OCI-LY7 (cell line): ENCODE data around the gene TMEM30B. TPM values are rescaled to one million over a fixed set of nuclear protein-coding genes. Genes with fewer than 3 reads are reported as not detected.

Experiments used
- BruUV-seq: library from RNA; stranded (reverse); fragments of 400-500 nt; replicated peaks from 2 replicates; lab custom pipeline; 2021; lab: Mats Ljungman, UMichigan
- CTCF ChIA-PET: fragments of 300-600 bp; sonication (Branson Sonifier 250); formaldehyde crosslinking; loops from one replicate; lab custom pipeline; 2022; ENCODE audit warnings: antibody characterized with exemption; ENCODE audit not compliant: unreplicated experiment; lab: Charles Lee
- POLR2A ChIA-PET: fragments of 300-600 bp; sonication (Branson Sonifier 250); formaldehyde crosslinking; loops from one replicate; lab custom pipeline; 2022; ENCODE audit warnings: antibody characterized with exemption; lab: Charles Lee
- DNase-seq: peaks from one replicate; pipeline ENCODE4 v3.0.0-alpha.2; 2015; ENCODE audit warnings: low spot score
- H2AFZ ChIP-seq: fragments of 200-600 bp; sonication (generic), shearing (Covaris generic); 2 replicates; pipeline ENCODE4 v1.6.1; 2014; ENCODE audit warnings: mild to moderate bottlenecking, antibody characterized with exemption, low read length, moderate library complexity
- H3K27ac ChIP-seq: fragments of 200-600 bp; sonication (generic); 2 replicates; pipeline ENCODE4 v1.5.1; 2014; ENCODE audit warnings: mixed run types, low read depth, mild to moderate bottlenecking, moderate library complexity, low read length, inconsistent platforms; ENCODE audit not compliant: poor library complexity, severe bottlenecking
- H3K36me3 ChIP-seq: fragments of 200-600 bp; sonication (generic); 2 replicates; pipeline ENCODE4 v1.6.1; 2014; ENCODE audit warnings: mild to moderate bottlenecking, antibody characterized with exemption, low read length, moderate library complexity, mixed read lengths; ENCODE audit not compliant: insufficient read depth
- H3K4me1 ChIP-seq: fragments of 200-600 bp; sonication (generic); 2 replicates; pipeline ENCODE4 v1.5.1; 2014; ENCODE audit warnings: mild to moderate bottlenecking, low read length; ENCODE audit not compliant: insufficient read depth, poor library complexity, severe bottlenecking
- H3K4me2 ChIP-seq: fragments of 200-600 bp; sonication (generic); 2 replicates; pipeline ENCODE4 v1.6.1; 2014; ENCODE audit warnings: mild to moderate bottlenecking, low read length
- H3K4me3 ChIP-seq: fragments of 200-600 bp; sonication (generic); 2 replicates; pipeline ENCODE4 v1.5.1; 2014; ENCODE audit warnings: mild to moderate bottlenecking, low read depth, low read length; ENCODE audit not compliant: poor library complexity, severe bottlenecking
- H3K79me2 ChIP-seq: fragments of 200-600 bp; sonication (generic); 2 replicates; pipeline ENCODE4 v1.6.1; 2016; ENCODE audit warnings: low read depth, mild to moderate bottlenecking, low read length, moderate library complexity, mixed read lengths; ENCODE audit not compliant: insufficient read depth
- H3K9me2 ChIP-seq: fragments of 200-600 bp; sonication (generic); 2 replicates; pipeline ENCODE4 v1.6.1; 2016; ENCODE audit warnings: mild to moderate bottlenecking, low read length, mixed read lengths; ENCODE audit not compliant: insufficient read depth
- H3K9me3 ChIP-seq: fragments of 200-600 bp; sonication (generic); 2 replicates; pipeline ENCODE4 v1.6.1; 2014; ENCODE audit warnings: mild to moderate bottlenecking, mixed run types, low read length, mixed read lengths
- H4K20me1 ChIP-seq: fragments of 200-600 bp; sonication (generic); 2 replicates; pipeline ENCODE4 v1.6.1; 2014; ENCODE audit warnings: mild to moderate bottlenecking, antibody characterized with exemption, low read length, moderate library complexity, mixed read lengths; ENCODE audit not compliant: insufficient read depth
- CTCF ChIP-seq: fragments of 200-600 bp; sonication (generic); conservative IDR thresholded peaks from 2 replicates; pipeline ENCODE4 v1.5.1; 2014; ENCODE audit warnings: mild to moderate bottlenecking, antibody characterized with exemption, low read length, moderate library complexity, mixed read lengths
- EZH2phosphoT487 ChIP-seq: fragments of 200-600 bp; sonication (generic); IDR thresholded peaks from 2 replicates; pipeline ENCODE4 v1.6.1; 2018; ENCODE audit warnings: low read depth, borderline replicate concordance, mild to moderate bottlenecking, mixed run types, antibody characterized with exemption, low read length, moderate library complexity, mixed read lengths
- intact Hi-C: fragments of 100-400 bp; cut with micrococcal nuclease; formaldehyde crosslinking; loops from one replicate; pipeline ENCODE4 v1.10.0; 2022; ENCODE audit not compliant: unreplicated experiment
- total RNA-seq, 2 experiments: library from RNA; depleted of rRNA in 1 of 2; stranded (reverse); fragments of >200 nt in 1 of 2; shearing (Covaris generic) in 1 of 2; gene quantifications; 2 replicates each; pipeline ENCODE4 v1.2.3, GENCODE V29; 2014 to 2022

TMEM30B gene
- total RNA-seq, 2 experiments from 2014 or later, result not detected

- intact Hi-C loops, result no loop called here
- TF ChIP-seq CTCF (no peak), EZH2phosphoT487 (no peak)
- Histone ChIP-seq H3K9me2 (no peaks in the 10 kb centered on the region), H3K36me3 (no peaks in the 10 kb centered on the region), H3K4me1 (no peaks in the 10 kb centered on the region), H2AFZ (peak overlapping the region; percentile 42; the same call in 1 of the 2 replicates), H3K4me3 (no peak overlapping the region), H3K79me2 (no peaks in the 10 kb centered on the region), H3K9me3 (no peaks in the 10 kb centered on the region), H4K20me1 (no peaks in the 10 kb centered on the region), H3K27ac (no peak overlapping the region), H3K4me2 (no peak overlapping the region)
- ChIA-PET CTCF (no interaction called here), POLR2A (interaction anchor here (0.7 kb wide), 1 partner anchor 76 kb away, joined by 4 read pairs; no protein-coding TSS in a partner anchor)
- BruUV-seq, result no TSS peak
- DNase-seq, result no peak
Measured at GRCh38 chr14:61285364-61285763, 4.2 kb upstream of the TMEM30B start.

GRCh38 chr14:61284001-61284400 is 2.9 kb upstream of the TMEM30B start:
- H3K27ac ChIP-seq, result no peak overlapping the region
- H3K4me2 ChIP-seq, result no peak overlapping the region
- intact Hi-C loops, result no loop called here
- no TSS peak for BruUV-seq
- H2AFZ ChIP-seq, result no peak overlapping the region
- H3K4me3 ChIP-seq, result no peak overlapping the region
- ChIA-PET CTCF (no interaction called here), POLR2A (no interaction called here)
- no peaks in the 10 kb centered on the region for H3K4me1 ChIP-seq
- no peaks in the 10 kb centered on the region for H4K20me1 ChIP-seq
- H3K36me3 ChIP-seq, result no peaks in the 10 kb centered on the region
- no peaks in the 10 kb centered on the region for H3K9me2 ChIP-seq
- no peak for TF ChIP-seq EZH2phosphoT487
- no peak for TF ChIP-seq CTCF
- H3K79me2 ChIP-seq, result no peaks in the 10 kb centered on the region
- H3K9me3 ChIP-seq, result no peaks in the 10 kb centered on the region
- DNase-seq, result no peak

GRCh38 chr14:61282746-61283145 is 1.6 kb upstream of the TMEM30B start:
- Histone ChIP-seq H3K4me3 (no peak overlapping the region), H3K36me3 (no peaks in the 10 kb centered on the region), H4K20me1 (no peaks in the 10 kb centered on the region), H3K9me2 (no peaks in the 10 kb centered on the region), H3K4me1 (no peaks in the 10 kb centered on the region), H3K79me2 (no peaks in the 10 kb centered on the region), H3K9me3 (no peaks in the 10 kb centered on the region), H2AFZ (no peak overlapping the region), H3K4me2 (no peak overlapping the region), H3K27ac (no peak overlapping the region)
- BruUV-seq, result no TSS peak
- ChIA-PET POLR2A (interaction anchor here (1.1 kb wide), 1 partner anchor 10 kb away, joined by 4 read pairs; no protein-coding TSS in a partner anchor), CTCF (no interaction called here)
- no peak for TF ChIP-seq EZH2phosphoT487
- no peak for TF ChIP-seq CTCF
- intact Hi-C loops, result no loop called here
- DNase-seq, result no peak
